Measurements from ENCODE around the gene LRFN4.
A peak's percentile ranks its signal among the peaks of the same experiment; 100 is the strongest.

The LRFN4 gene

GRCh38 chr11:66850588-66851238 lies 6.2 kb upstream of the LRFN4 start:
- Histone ChIP-seq H3K4me1 (ENCODE audit: insufficient read depth, insufficient read length) (peaks cover 16% of the 10 kb centered on the region), H3K27me3 (ENCODE audit: insufficient read depth, insufficient read length) (no peaks in the 10 kb centered on the region), H3K36me3 (ENCODE audit: insufficient read depth, insufficient read length, low read length) (peaks cover 52% of the 10 kb centered on the region), H3K9ac (ENCODE audit: insufficient read length, low read depth) (no peak overlapping the region), H3K9me3 (ENCODE audit: insufficient read depth, low read length) (no peaks in the 10 kb centered on the region), H3K4me3 (ENCODE audit: insufficient read length, low read depth) (no peak overlapping the region)
- no peak for TF ChIP-seq YY1 (IDR thresholded peaks at IDR 0.05; ENCODE audit: insufficient read depth, insufficient read length)
- TF ChIP-seq ZNF274 (IDR thresholded peaks at IDR 0.05; ENCODE audit: low read depth, low read length): no peak
- TF ChIP-seq SUZ12 (IDR thresholded peaks at IDR 0.05; ENCODE audit: extremely low read depth, insufficient read depth, insufficient read length): no peak
- no peak for DNase-seq (ENCODE audit: low read depth, low spot score)

GRCh38 chr11:66851239-66851596 lies 5.6 kb upstream of the LRFN4 start:
- Histone ChIP-seq H3K9ac (ENCODE audit: insufficient read length, low read depth) (no peak overlapping the region), H3K4me1 (ENCODE audit: insufficient read depth, insufficient read length) (peaks cover 16% of the 10 kb centered on the region), H3K9me3 (ENCODE audit: insufficient read depth, low read length) (no peaks in the 10 kb centered on the region), H3K4me3 (ENCODE audit: insufficient read length, low read depth) (no peak overlapping the region), H3K36me3 (ENCODE audit: insufficient read depth, insufficient read length, low read length) (peaks cover 47% of the 10 kb centered on the region), H3K27me3 (ENCODE audit: insufficient read depth, insufficient read length) (no peaks in the 10 kb centered on the region)
- TF ChIP-seq SUZ12 (IDR thresholded peaks at IDR 0.05; ENCODE audit: extremely low read depth, insufficient read depth, insufficient read length): no peak
- no peak for TF ChIP-seq YY1 (IDR thresholded peaks at IDR 0.05; ENCODE audit: insufficient read depth, insufficient read length)
- no peak for TF ChIP-seq ZNF274 (IDR thresholded peaks at IDR 0.05; ENCODE audit: low read depth, low read length)
- DNase-seq (ENCODE audit: low read depth, low spot score): no peak

GRCh38 chr11:66851698-66852465 lies 5.0 kb upstream of the LRFN4 start:
- Histone ChIP-seq H3K9ac (ENCODE audit: insufficient read length, low read depth) (no peak overlapping the region), H3K4me1 (ENCODE audit: insufficient read depth, insufficient read length) (peaks cover 16% of the 10 kb centered on the region), H3K4me3 (ENCODE audit: insufficient read length, low read depth) (no peak overlapping the region), H3K27me3 (ENCODE audit: insufficient read depth, insufficient read length) (no peaks in the 10 kb centered on the region), H3K36me3 (ENCODE audit: insufficient read depth, insufficient read length, low read length) (peaks cover 40% of the 10 kb centered on the region), H3K9me3 (ENCODE audit: insufficient read depth, low read length) (no peaks in the 10 kb centered on the region)
- DNase-seq (ENCODE audit: low read depth, low spot score): no peak
- TF ChIP-seq ZNF274 (IDR thresholded peaks at IDR 0.05; ENCODE audit: low read depth, low read length): no peak
- TF ChIP-seq SUZ12 (IDR thresholded peaks at IDR 0.05; ENCODE audit: extremely low read depth, insufficient read depth, insufficient read length): no peak
- no peak for TF ChIP-seq YY1 (IDR thresholded peaks at IDR 0.05; ENCODE audit: insufficient read depth, insufficient read length)

- no peak for TF ChIP-seq ZNF274 (IDR thresholded peaks at IDR 0.05; ENCODE audit: low read depth, low read length)
- no peak for TF ChIP-seq SUZ12 (IDR thresholded peaks at IDR 0.05; ENCODE audit: extremely low read depth, insufficient read depth, insufficient read length)
- TF ChIP-seq YY1 (IDR thresholded peaks at IDR 0.05; ENCODE audit: insufficient read depth, insufficient read length): no peak
- peaks cover 34% of the 10 kb centered on the region for H3K36me3 ChIP-seq (ENCODE audit: insufficient read depth, insufficient read length, low read length)
- no peak for DNase-seq (ENCODE audit: low read depth, low spot score)
- no peak overlapping the region for H3K9ac ChIP-seq (ENCODE audit: insufficient read length, low read depth)
- no peaks in the 10 kb centered on the region for H3K9me3 ChIP-seq (ENCODE audit: insufficient read depth, low read length)
- H3K27me3 ChIP-seq (ENCODE audit: insufficient read depth, insufficient read length): no peaks in the 10 kb centered on the region
- H3K4me3 ChIP-seq (ENCODE audit: insufficient read length, low read depth): no peak overlapping the region
- peaks cover 16% of the 10 kb centered on the region for H3K4me1 ChIP-seq (ENCODE audit: insufficient read depth, insufficient read length)
These were observed 4.2 kb upstream of the LRFN4 start for GRCh38 chr11:66852466-66853241.

- Histone ChIP-seq H3K36me3 (ENCODE audit: insufficient read depth, insufficient read length, low read length) (peaks cover 34% of the 10 kb centered on the region), H3K9me3 (ENCODE audit: insufficient read depth, low read length) (no peaks in the 10 kb centered on the region), H3K9ac (ENCODE audit: insufficient read length, low read depth) (peak overlapping the region; percentile 37), H3K4me1 (ENCODE audit: insufficient read depth, insufficient read length) (peaks cover 18% of the 10 kb centered on the region), H3K27me3 (ENCODE audit: insufficient read depth, insufficient read length) (no peaks in the 10 kb centered on the region), H3K4me3 (ENCODE audit: insufficient read length, low read depth) (no peak overlapping the region)
- no peak for TF ChIP-seq ZNF274 (IDR thresholded peaks at IDR 0.05; ENCODE audit: low read depth, low read length)
- TF ChIP-seq YY1 (IDR thresholded peaks at IDR 0.05; ENCODE audit: insufficient read depth, insufficient read length): no peak
- no peak for TF ChIP-seq SUZ12 (IDR thresholded peaks at IDR 0.05; ENCODE audit: extremely low read depth, insufficient read depth, insufficient read length)
- no peak for DNase-seq (ENCODE audit: low read depth, low spot score)
These were observed 3.3 kb upstream of the LRFN4 start for GRCh38 chr11:66853242-66854229.

- no peak for DNase-seq (ENCODE audit: low read depth, low spot score)
- no peaks in the 10 kb centered on the region for H3K27me3 ChIP-seq (ENCODE audit: insufficient read depth, insufficient read length)
- peaks cover 19% of the 10 kb centered on the region for H3K4me1 ChIP-seq (ENCODE audit: insufficient read depth, insufficient read length)
- H3K36me3 ChIP-seq (ENCODE audit: insufficient read depth, insufficient read length, low read length): peaks cover 34% of the 10 kb centered on the region
- H3K4me3 ChIP-seq (ENCODE audit: insufficient read length, low read depth): no peak overlapping the region
- H3K9me3 ChIP-seq (ENCODE audit: insufficient read depth, low read length): no peaks in the 10 kb centered on the region
- no peak overlapping the region for H3K9ac ChIP-seq (ENCODE audit: insufficient read length, low read depth)
- TF ChIP-seq YY1 (IDR thresholded peaks at IDR 0.05; ENCODE audit: insufficient read depth, insufficient read length): no peak
- TF ChIP-seq SUZ12 (IDR thresholded peaks at IDR 0.05; ENCODE audit: extremely low read depth, insufficient read depth, insufficient read length): no peak
- TF ChIP-seq ZNF274 (IDR thresholded peaks at IDR 0.05; ENCODE audit: low read depth, low read length): no peak
These were observed 2.6 kb upstream of the LRFN4 start for GRCh38 chr11:66854231-66854661.
